ENCODE results near the gene SUGCT. TPM values are rescaled to one million over a fixed set of nuclear protein-coding genes. Genes with fewer than 3 reads are reported as not detected.

SUGCT gene
- total RNA-seq, 1 experiment from 2014 or later, result 5.4 TPM

- no peak for DNase-seq
- no peak overlapping the region for H3K4me2 ChIP-seq (ENCODE audit: insufficient read depth, insufficient read length, low read length)
- H4K20me1 ChIP-seq (ENCODE audit: control insufficient read depth, insufficient read depth, insufficient read length), result no peaks in the 10 kb centered on the region
- H2BK120ac ChIP-seq (ENCODE audit: low read depth, low read length, poor library complexity, severe bottlenecking), result no peak overlapping the region
- no peak overlapping the region for H4K91ac ChIP-seq (ENCODE audit: insufficient read length, low read depth, low read length)
- no peak for TF ChIP-seq CTCF (conservative IDR thresholded peaks at IDR 0.05)
- no peak overlapping the region for H2BK20ac ChIP-seq (ENCODE audit: low read depth, low read length, poor library complexity, severe bottlenecking)
- H3K36me3 Mint-ChIP-seq (ENCODE audit: insufficient read depth in 1 of 3, low read depth in 3 of 3), result no peaks in the 10 kb centered on the region
- no peak overlapping the region for H4K8ac ChIP-seq (replicated peaks; ENCODE audit: insufficient read length, low read depth, low read length)
- no peak overlapping the region for H3K56ac ChIP-seq (ENCODE audit: insufficient read length, low read depth, low read length)
- no peaks in the 10 kb centered on the region for H3K23me2 ChIP-seq (ENCODE audit: insufficient read length, low read depth, low read length, poor library complexity, severe bottlenecking)
- H3K9ac ChIP-seq (ENCODE audit: extremely low read depth, insufficient read length, low read length), result no peak overlapping the region
- no peak overlapping the region for H2BK15ac ChIP-seq (ENCODE audit: low read depth, low read length)
- H2BK5ac ChIP-seq (ENCODE audit: insufficient read length, low read length), result no peak overlapping the region
- no peaks in the 10 kb centered on the region for H3K4me1 ChIP-seq (ENCODE audit: insufficient read depth, low read length)
- WGBS (ENCODE audit: extremely low coverage, insufficient read length, low lambda C conversion rate), result no CpG with 5 or more reads among the region's 5 CpGs
- H3K9me3 Mint-ChIP-seq, result no peaks in the 10 kb centered on the region
- no peaks in the 10 kb centered on the region for H3K79me1 ChIP-seq (ENCODE audit: insufficient read depth, low read depth, low read length, poor library complexity, severe bottlenecking)
- H3K27ac ChIP-seq (ENCODE audit: insufficient read length, low read depth, low read length), result no peak overlapping the region
- H3K4ac ChIP-seq (ENCODE audit: low read depth, low read length), result no peak overlapping the region
- H3K18ac ChIP-seq (ENCODE audit: insufficient read length, low read depth, low read length), result no peak overlapping the region
- no peak overlapping the region for H2BK12ac ChIP-seq (ENCODE audit: insufficient read length, low read depth, low read length)
- H3K27me3 ChIP-seq (ENCODE audit: insufficient read depth, low read length), result no peaks in the 10 kb centered on the region
- no peak overlapping the region for H3K27ac Mint-ChIP-seq
- no peaks in the 10 kb centered on the region for H3K9me3 ChIP-seq (ENCODE audit: control insufficient read depth, low read depth, low read length)
- no peaks in the 10 kb centered on the region for H3K79me2 ChIP-seq (ENCODE audit: insufficient read depth, low read length)
- no peak overlapping the region for H2AFZ ChIP-seq (ENCODE audit: low read length)
- no peak overlapping the region for H3K4me3 Mint-ChIP-seq
- no peak overlapping the region for H4K5ac ChIP-seq (ENCODE audit: insufficient read length, low read depth, low read length)
- no peak overlapping the region for H3K23ac ChIP-seq (ENCODE audit: insufficient read length, low read depth, low read length)
- no peaks in the 10 kb centered on the region for H3K27me3 Mint-ChIP-seq (ENCODE audit: low read depth)
- H3K4me1 Mint-ChIP-seq, result no peaks in the 10 kb centered on the region
- H2AK5ac ChIP-seq (ENCODE audit: insufficient read length, low read length), result no peak overlapping the region
- no peak overlapping the region for H3T11ph ChIP-seq (ENCODE audit: low read length)
- no peak overlapping the region for H3K14ac ChIP-seq (ENCODE audit: insufficient read depth, low read length)
These were observed 267.9 kb downstream of the SUGCT start for GRCh38 chr7:40402661-40403060.
